Tibial artery (tissue), 4 donors: ENCODE measurements around the gene CHRNA10.
"Not testable (repeated sequence)": the region's sequence is repeated elsewhere in the genome, so short reads cannot be mapped to it uniquely, and the experiment has no call there.

Source experiments
- DNase-seq, 2 donors: peaks; one replicate each; pipeline ENCODE4 v3.0.0-alpha.2; 2019
- H3K27ac ChIP-seq, 2 donors: fragments of 200-600 bp; sonication (generic) in 1 of 2; 1 replicate in 1 of 2; 2 replicates in 1 of 2; pipeline ENCODE4 v1.5.1; 2018 to 2019; ENCODE audit warnings: mild to moderate bottlenecking in 1 of 2
- H3K27me3 ChIP-seq, 2 donors: fragments of 200-600 bp; sonication (generic) in 1 of 2; one replicate each; pipeline versions ENCODE4 v1.5.1 to v1.6.0; 2016 to 2019
- H3K36me3 ChIP-seq, 3 donors: fragments of 200-600 bp; sonication (generic) in 2 of 3; one replicate each; pipeline ENCODE4 v1.5.1; 2016 to 2019; ENCODE audit warnings: mild to moderate bottlenecking in 2 of 3
- H3K4me1 ChIP-seq, 4 donors: fragments of 200-600 bp; sonication (generic) in 2 of 4; 1 replicate in 3 of 4; 2 replicates in 1 of 4; pipeline ENCODE4 v1.5.1; 2016 to 2019
- H3K4me3 ChIP-seq, 2 donors: fragments of 200-600 bp; sonication (generic) in 1 of 2; 1 replicate in 1 of 2; 2 replicates in 1 of 2; pipeline ENCODE4 v1.5.1; 2018 to 2019; ENCODE audit warnings: mild to moderate bottlenecking in 2 of 2
- H3K9me3 ChIP-seq, 3 donors: fragments of 200-600 bp; sonication (generic) in 1 of 3; one replicate each; pipeline ENCODE4 v1.5.1; 2016 to 2019
- intact Hi-C: fragments of 100-400 bp; cut with DNase I; formaldehyde crosslinking; loops from one replicate; pipeline ENCODE4 v1.15.0; 2023; ENCODE audit warnings: low total_unique reads
- TF ChIP-seq, protein P1 (sequence below), 2 experiments: fragments of 200-600 bp in 1 of 2; fragments of 450-650 bp in 1 of 2; IDR thresholded peaks; one replicate each; pipeline ENCODE4 v1.5.1; 2017 to 2019; ENCODE audit warnings: antibody characterized with exemption in 2 of 2, mild to moderate bottlenecking in 1 of 2, moderate library complexity in 1 of 2

Gene CHRNA10

GRCh38 chr11:3664032-3664630 is 7.1 kb downstream of the CHRNA10 start:
- Histone ChIP-seq H3K4me1 (no peaks in the 10 kb centered on the region), H3K27ac (no peak overlapping the region), H3K9me3 (no peaks in the 10 kb centered on the region), H3K27me3 (no peaks in the 10 kb centered on the region), H3K36me3 (peaks cover 18 to 55% (median 37%) of the 10 kb centered on the region in 3 donors), H3K4me3 (no peak overlapping the region)
- intact Hi-C loops = no loop called here
- peak in 1 of 2 donors; percentile 39 for DNase-seq
- TF ChIP-seq, protein P1, sequence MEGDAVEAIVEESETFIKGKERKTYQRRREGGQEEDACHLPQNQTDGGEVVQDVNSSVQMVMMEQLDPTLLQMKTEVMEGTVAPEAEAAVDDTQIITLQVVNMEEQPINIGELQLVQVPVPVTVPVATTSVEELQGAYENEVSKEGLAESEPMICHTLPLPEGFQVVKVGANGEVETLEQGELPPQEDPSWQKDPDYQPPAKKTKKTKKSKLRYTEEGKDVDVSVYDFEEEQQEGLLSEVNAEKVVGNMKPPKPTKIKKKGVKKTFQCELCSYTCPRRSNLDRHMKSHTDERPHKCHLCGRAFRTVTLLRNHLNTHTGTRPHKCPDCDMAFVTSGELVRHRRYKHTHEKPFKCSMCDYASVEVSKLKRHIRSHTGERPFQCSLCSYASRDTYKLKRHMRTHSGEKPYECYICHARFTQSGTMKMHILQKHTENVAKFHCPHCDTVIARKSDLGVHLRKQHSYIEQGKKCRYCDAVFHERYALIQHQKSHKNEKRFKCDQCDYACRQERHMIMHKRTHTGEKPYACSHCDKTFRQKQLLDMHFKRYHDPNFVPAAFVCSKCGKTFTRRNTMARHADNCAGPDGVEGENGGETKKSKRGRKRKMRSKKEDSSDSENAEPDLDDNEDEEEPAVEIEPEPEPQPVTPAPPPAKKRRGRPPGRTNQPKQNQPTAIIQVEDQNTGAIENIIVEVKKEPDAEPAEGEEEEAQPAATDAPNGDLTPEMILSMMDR (IDR thresholded peaks at IDR 0.05) = no peak

GRCh38 chr11:3662856-3663255 is 8.3 kb downstream of the CHRNA10 start:
- Histone ChIP-seq H3K4me3 (no peak overlapping the region), H3K27ac (no peak overlapping the region), H3K27me3 (no peaks in the 10 kb centered on the region), H3K36me3 (peaks cover 16 to 43% (median 28%) of the 10 kb centered on the region in 3 donors), H3K4me1 (no peaks in the 10 kb centered on the region), H3K9me3 (no peaks in the 10 kb centered on the region)
- TF ChIP-seq, protein P1 (IDR thresholded peaks at IDR 0.05) = no peak
- intact Hi-C loops = no loop called here
- no peak for DNase-seq

DNA sequence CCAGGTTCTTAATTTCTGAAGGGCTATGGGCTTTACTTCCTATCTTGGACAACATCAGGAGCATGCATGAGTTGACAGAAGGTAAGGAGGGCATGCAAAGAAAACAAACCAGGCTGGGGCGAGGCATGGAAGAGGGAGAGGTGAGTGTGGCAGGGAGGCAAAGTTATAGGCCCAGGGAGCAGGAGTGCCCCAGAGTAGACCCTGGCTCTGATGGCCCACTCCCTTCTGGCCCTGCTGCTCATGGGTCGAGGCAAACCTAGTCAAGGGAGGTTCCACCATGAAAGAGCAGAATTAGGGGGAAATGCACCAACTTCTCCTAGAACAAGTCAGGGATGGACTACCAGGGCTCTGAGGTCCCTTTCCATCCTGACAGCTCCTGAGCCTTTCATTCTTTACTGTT is 10.2 kb downstream of the CHRNA10 start:
- Histone ChIP-seq H3K36me3 (peaks cover 0 to 24% (median 10%) of the 10 kb centered on the region in 3 donors), H3K27me3 (no peaks in the 10 kb centered on the region), H3K9me3 (no peaks in the 10 kb centered on the region), H3K4me1 (no peaks in the 10 kb centered on the region), H3K4me3 (no peak overlapping the region), H3K27ac (no peak overlapping the region)
- TF ChIP-seq, protein P1 (IDR thresholded peaks at IDR 0.05) = no peak
- peak in 1 of 2 donors; percentile 19 for DNase-seq
- intact Hi-C loops = no loop called here

- Histone ChIP-seq H3K9me3 (no peaks in the 10 kb centered on the region), H3K4me3 (no peak overlapping the region), H3K27ac (no peak overlapping the region), H3K27me3 (no peaks in the 10 kb centered on the region), H3K36me3 (peaks cover 0 to 13% (median 6%) of the 10 kb centered on the region in 3 donors), H3K4me1 (no peaks in the 10 kb centered on the region)
- intact Hi-C loops = no loop called here
- TF ChIP-seq, protein P1 (IDR thresholded peaks at IDR 0.05) = no peak
- peak in 1 of 2 donors; percentile 63 for DNase-seq
Observed at GRCh38 chr11:3659595-3660515, 11.3 kb downstream of the CHRNA10 start.

- Histone ChIP-seq H3K36me3 (no peaks in the 10 kb centered on the region), H3K4me1 (no peaks in the 10 kb centered on the region), H3K27ac (no peak overlapping the region), H3K27me3 (no peaks in the 10 kb centered on the region), H3K4me3 (no peak overlapping the region), H3K9me3 (no peaks in the 10 kb centered on the region)
- TF ChIP-seq, protein P1 (IDR thresholded peaks at IDR 0.05) = no peak
- intact Hi-C loops = no loop called here
- peak in 1 of 2 donors; percentile 19 for DNase-seq
Observed at GRCh38 chr11:3658252-3658651, 12.9 kb downstream of the CHRNA10 start.

GRCh38 chr11:3657331-3657730 is 13.9 kb downstream of the CHRNA10 start:
- H3K36me3 ChIP-seq, DNase-seq, H3K27ac ChIP-seq, intact Hi-C loops, H3K27me3 ChIP-seq, H3K4me1 ChIP-seq, H3K4me3 ChIP-seq, H3K9me3 ChIP-seq: not testable (repeated sequence)
